GM19328 (cell line): ENCODE results near the gene TTC24.
"Not testable (repeated sequence)": the region's sequence is repeated elsewhere in the genome, so short reads cannot be mapped to it uniquely, and the experiment has no call there.

Source experiments
- ATAC-seq: cut with Tn5 transposase; IDR thresholded peaks from one replicate; pipeline ENCODE4 v1.9.1; 2021; ENCODE audit warnings: mild to moderate bottlenecking, moderate library complexity; ENCODE audit not compliant: unreplicated experiment

TTC24 gene

GRCh38 chr1:156586323-156586722, 6.8 kb downstream of the TTC24 start:
- no peak for ATAC-seq

- no peak for ATAC-seq
These were observed 7.5 kb downstream of the TTC24 start for GRCh38 chr1:156586892-156587477.

DNA sequence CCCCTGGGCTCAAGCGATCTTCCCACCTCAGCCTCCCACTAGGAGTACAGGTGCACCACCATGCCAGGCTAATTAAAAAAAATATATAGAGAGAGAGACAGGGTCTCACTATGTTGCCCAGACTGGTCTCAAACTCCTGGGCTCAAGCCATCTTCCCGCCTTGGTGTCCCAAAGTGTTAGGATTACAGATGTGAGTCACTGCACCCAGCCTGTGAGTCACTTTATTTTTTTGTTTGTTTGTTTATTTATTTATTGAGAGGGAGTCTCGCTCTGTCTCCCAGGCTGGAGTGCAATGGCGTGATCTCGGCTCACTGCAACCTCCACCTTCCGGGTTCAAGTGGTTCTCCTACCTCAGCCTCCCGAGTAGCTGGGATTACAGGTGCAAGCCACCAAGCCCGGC, 8.4 kb downstream of the TTC24 start:
- not testable (repeated sequence) for ATAC-seq

DNA sequence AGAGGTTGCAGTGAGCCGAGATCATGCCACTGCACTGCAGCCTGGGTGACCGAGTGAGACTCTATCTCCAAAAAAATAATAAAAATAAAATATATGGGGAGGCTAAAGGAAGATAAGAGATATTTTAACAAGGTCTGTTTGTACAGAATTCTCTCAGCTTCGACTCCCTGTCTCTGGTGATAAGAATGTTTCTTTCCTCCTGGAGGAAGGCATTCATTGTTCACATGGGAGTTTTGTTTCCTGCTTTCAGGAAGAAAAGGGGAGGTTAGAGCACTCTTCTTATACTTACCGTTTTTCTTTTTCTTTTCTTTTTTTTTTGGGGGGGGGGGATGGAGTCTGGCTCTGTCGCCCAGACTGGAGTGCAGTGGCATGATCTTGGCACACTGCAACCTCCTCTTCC, 10.0 kb downstream of the TTC24 start:
- ATAC-seq = no peak

DNA sequence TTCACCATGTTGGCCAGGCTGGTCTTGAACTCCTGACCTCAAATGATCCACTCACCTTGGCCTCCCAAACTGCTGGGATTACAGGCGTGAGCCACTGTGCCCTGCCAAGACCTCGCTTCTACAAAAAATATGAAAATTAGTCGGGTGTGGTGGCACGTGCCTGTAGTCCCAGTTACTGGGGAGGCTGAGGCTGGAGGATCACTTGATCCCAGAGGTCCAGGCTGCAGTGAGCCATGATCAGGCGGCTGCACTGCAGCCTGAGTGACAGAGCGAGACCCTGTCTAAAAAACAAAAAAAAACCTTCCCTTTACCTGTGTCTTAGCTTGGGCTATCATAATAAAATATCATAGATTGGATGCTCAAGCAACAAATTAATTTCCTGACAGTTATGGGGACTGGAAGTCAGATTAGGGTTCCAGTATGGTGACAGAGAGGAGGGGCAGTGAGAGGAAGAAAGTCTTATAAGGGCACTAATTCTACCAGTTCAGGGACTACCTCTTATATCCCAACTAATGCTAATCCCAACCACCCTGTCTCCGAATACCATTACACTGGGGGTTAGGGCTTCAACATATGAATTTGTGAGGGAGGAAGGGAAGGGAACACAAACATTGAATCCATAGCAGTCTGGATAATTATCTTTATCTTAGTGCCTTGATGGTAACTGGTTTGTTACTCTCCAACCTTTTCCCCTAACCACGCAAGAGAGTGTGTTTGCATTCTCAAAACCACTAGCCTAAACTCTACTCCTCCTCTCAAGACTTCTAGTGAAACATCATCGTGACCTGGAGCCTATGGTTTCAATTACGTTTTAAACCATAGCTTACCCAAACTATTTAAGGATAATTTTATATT, 11.0 kb downstream of the TTC24 start:
- ATAC-seq = no peak

GRCh38 chr1:156591181-156591431, 11.6 kb downstream of the TTC24 start:
- no peak for ATAC-seq

- ATAC-seq = peak; percentile 80
These were observed 12.1 kb downstream of the TTC24 start, which contains the start of gene NAXE for GRCh38 chr1:156591432-156592157. NAXE (plus strand) TSS chr1:156591776; CDS start chr1:156591805, 29 bp downstream.

- no peak for ATAC-seq
These were observed 12.8 kb downstream of the TTC24 start for GRCh38 chr1:156592158-156592909.

GRCh38 chr1:156592910-156593660, 13.6 kb downstream of the TTC24 start:
- ATAC-seq = no peak

- ATAC-seq = no peak
These were observed 14.1 kb downstream of the TTC24 start for GRCh38 chr1:156593661-156593989.

- no peak for ATAC-seq
These were observed 14.7 kb downstream of the TTC24 start for GRCh38 chr1:156594190-156594589.

DNA sequence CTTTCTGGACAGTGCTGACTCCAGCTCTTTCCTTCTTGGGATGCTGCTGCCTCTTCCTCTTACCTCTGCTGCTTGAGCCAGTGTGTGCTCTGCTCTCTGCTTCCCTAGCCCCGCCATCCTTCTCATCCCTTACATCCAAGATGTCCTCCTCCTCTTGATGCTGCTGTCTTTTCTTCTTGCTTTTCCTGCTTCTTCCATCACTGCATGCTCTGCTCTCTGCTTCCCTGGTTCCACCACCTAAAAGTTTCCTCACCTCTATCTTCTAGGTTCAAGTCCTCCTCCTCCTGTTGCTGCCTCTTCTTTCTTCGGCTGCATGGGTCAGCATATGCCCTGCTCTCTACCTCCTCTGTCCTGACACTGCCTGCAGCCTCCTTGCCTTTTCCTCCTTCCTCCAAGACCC, 15.5 kb downstream of the TTC24 start:
- ATAC-seq = no peak

DNA sequence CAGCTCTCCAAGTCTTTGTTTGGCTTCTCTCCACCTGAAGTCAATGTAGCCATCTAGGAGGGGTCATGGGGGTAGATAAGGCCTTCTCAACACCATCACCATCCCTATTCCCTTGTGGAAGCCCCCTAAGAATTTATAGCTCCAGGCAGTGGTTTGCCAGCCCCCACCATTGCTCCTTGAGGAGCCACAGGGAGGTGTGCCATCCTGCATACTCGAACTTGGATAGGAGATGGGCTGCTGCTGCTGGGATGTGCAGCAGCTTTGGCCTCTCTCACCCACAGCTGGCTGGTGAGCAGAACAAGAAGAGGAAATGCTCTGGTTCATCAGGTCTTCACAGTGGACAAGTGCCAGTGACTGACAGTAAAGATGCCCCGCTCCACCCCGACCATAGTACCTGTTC, 16.9 kb downstream of the TTC24 start:
- ATAC-seq = no peak

- no peak for ATAC-seq
These were observed 18.6 kb downstream of the TTC24 start for GRCh38 chr1:156598125-156598524.

GRCh38 chr1:156598731-156599432, 19.4 kb downstream of the TTC24 start:
- ATAC-seq = no peak

DNA sequence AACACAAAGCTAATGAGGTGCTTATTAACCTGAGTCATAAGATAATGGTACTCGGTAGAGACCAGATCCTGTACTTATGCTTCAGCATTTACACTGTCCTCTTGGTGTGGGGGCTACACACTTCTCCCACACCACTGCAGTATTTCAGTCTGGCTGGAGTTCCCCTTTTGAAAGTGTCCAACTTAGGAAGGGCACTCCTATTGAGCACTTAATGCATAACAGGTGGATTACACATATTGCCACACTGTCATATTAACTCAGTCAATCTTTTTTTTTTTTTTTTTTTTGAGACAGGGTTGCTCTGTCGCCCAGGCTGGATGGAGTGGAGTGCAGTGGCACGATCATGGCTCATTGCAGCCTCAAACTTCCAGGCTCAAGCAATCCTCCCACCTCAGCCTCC, 20.3 kb downstream of the TTC24 start:
- ATAC-seq = no peak

GRCh38 chr1:156600733-156601121, 21.2 kb downstream of the TTC24 start:
- no peak for ATAC-seq

- ATAC-seq = peak; percentile 61
These were observed 21.8 kb downstream of the TTC24 start, which contains the start of gene GPATCH4 for GRCh38 chr1:156601122-156601830. GPATCH4 (minus strand) TSS chr1:156601479.

DNA sequence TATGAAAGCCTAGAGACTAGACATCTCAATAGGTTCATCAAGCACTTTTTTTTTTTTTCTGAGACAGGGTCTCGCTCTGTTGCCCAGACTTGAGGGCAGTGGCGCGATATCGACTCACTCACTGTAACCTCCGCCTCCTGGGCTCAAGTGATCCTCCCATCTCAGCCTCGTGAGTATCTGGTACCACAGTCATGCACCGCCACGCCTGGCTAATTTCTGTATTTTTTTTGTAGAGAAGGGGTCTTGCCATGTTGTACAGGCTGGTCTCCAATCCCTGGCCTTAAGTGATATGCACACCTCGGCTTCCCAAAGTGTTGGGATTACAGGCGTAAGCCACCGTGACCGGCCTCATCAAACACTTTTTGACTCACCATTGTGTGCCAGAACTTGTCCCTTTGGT, 22.4 kb downstream of the TTC24 start:
- peak; percentile 32 for ATAC-seq
